A673 (cell line): ENCODE results near the gene USP31. TPM values are rescaled to one million over a fixed set of nuclear protein-coding genes. Genes with fewer than 3 reads are reported as not detected.

Experiments
- BruUV-seq: library from RNA; stranded (reverse); fragments of 400-500 nt; replicated peaks from 2 replicates; lab custom pipeline; 2021; lab: Mats Ljungman, UMichigan
- CTCF ChIA-PET: fragments of 300-600 bp; sonication (Branson Sonifier 250); formaldehyde crosslinking; loops from one replicate; lab custom pipeline; 2022; ENCODE audit warnings: antibody characterized with exemption; lab: Charles Lee
- POLR2A ChIA-PET: fragments of 300-600 bp; sonication (Branson Sonifier 250); formaldehyde crosslinking; loops from one replicate; lab custom pipeline; 2022; ENCODE audit warnings: antibody characterized with exemption; ENCODE audit not compliant: low non-redundant PET; lab: Charles Lee
- DNase-seq: peaks from one replicate; pipeline ENCODE4 v3.0.0-alpha.2; 2015; ENCODE audit warnings: low spot score
- H3K27ac ChIP-seq: fragments of 200-600 bp; sonication (generic); 2 replicates; pipeline ENCODE4 v1.5.1; 2016; ENCODE audit warnings: mixed run types, low read depth, mild to moderate bottlenecking, mixed read lengths, antibody characterized with exemption, low read length; ENCODE audit not compliant: poor library complexity, severe bottlenecking
- H3K27me3 ChIP-seq: fragments of 200-600 bp; sonication (generic); replicated peaks from 2 replicates; pipeline ENCODE4 v1.6.1; 2017; ENCODE audit warnings: mixed run types, low read depth, mild to moderate bottlenecking, mixed read lengths, antibody characterized with exemption, low read length; ENCODE audit not compliant: insufficient read depth, poor library complexity
- H3K36me3 ChIP-seq: fragments of 200-600 bp; sonication (generic); 2 replicates; pipeline ENCODE4 v1.6.1; 2016; ENCODE audit warnings: mixed run types, mild to moderate bottlenecking, mixed read lengths, antibody characterized with exemption, low read length; ENCODE audit not compliant: insufficient read depth, poor library complexity, severe bottlenecking
- H3K4me1 ChIP-seq: fragments of 200-600 bp; sonication (generic); 2 replicates; pipeline ENCODE4 v1.6.1; 2017; ENCODE audit warnings: mixed run types, mild to moderate bottlenecking, mixed read lengths, antibody characterized with exemption, low read length; ENCODE audit not compliant: insufficient read depth, poor library complexity, severe bottlenecking
- H3K4me3 ChIP-seq: fragments of 200-600 bp; sonication (generic); 2 replicates; pipeline ENCODE4 v1.5.1; 2016; ENCODE audit warnings: low read depth, mixed run types, mild to moderate bottlenecking, mixed read lengths, low read length; ENCODE audit not compliant: poor library complexity, severe bottlenecking
- H3K9me3 ChIP-seq: fragments of 200-600 bp; sonication (generic); 2 replicates; pipeline ENCODE4 v1.6.1; 2016; ENCODE audit warnings: mixed run types, low read depth, mild to moderate bottlenecking, mixed read lengths, antibody characterized with exemption, low read length; ENCODE audit not compliant: poor library complexity, severe bottlenecking
- CTCF ChIP-seq: fragments of 300-800, 200-600 bp; sonication (generic); conservative IDR thresholded peaks from 2 replicates; pipeline ENCODE4 v1.5.1; 2017; ENCODE audit warnings: low read depth, mild to moderate bottlenecking, antibody characterized with exemption, low read length, moderate library complexity, mixed read lengths
- EZH2 ChIP-seq: fragments of 200-600 bp; sonication (generic); IDR thresholded peaks from 2 replicates; pipeline ENCODE4 v1.6.1; 2017; ENCODE audit warnings: borderline replicate concordance, low read depth, mild to moderate bottlenecking, mixed read lengths, antibody characterized with exemption, low read length; ENCODE audit not compliant: poor library complexity, severe bottlenecking
- intact Hi-C: fragments of 100-400 bp; cut with micrococcal nuclease; formaldehyde crosslinking; loops from one replicate; pipeline ENCODE4 v1.10.0; 2022; ENCODE audit not compliant: unreplicated experiment
- total RNA-seq: library from RNA; stranded (reverse); gene quantifications from 2 replicates; pipeline ENCODE4 v1.2.3, GENCODE V29; 2021

Gene USP31
- total RNA-seq, 1 experiment from 2014 or later = 34.4 TPM

GRCh38 chr16:23141033-23141432 lies 8.2 kb downstream of the USP31 start:
- Histone ChIP-seq H3K27me3 (no peaks in the 10 kb centered on the region), H3K4me3 (no peak overlapping the region), H3K9me3 (peaks cover 10% of the 10 kb centered on the region), H3K36me3 (no peaks in the 10 kb centered on the region), H3K4me1 (peaks cover 37% of the 10 kb centered on the region), H3K27ac (no peak overlapping the region)
- ChIA-PET CTCF (no interaction called here), POLR2A (no interaction called here)
- intact Hi-C loops = no loop called here
- no TSS peak for BruUV-seq
- DNase-seq = no peak
- no peak for TF ChIP-seq CTCF
- no peak for TF ChIP-seq EZH2

GRCh38 chr16:23140107-23140506 lies 9.1 kb downstream of the USP31 start:
- no TSS peak for BruUV-seq
- Histone ChIP-seq H3K27me3 (no peaks in the 10 kb centered on the region), H3K27ac (no peak overlapping the region), H3K4me1 (peaks cover 28% of the 10 kb centered on the region), H3K36me3 (no peaks in the 10 kb centered on the region), H3K9me3 (peaks cover 10% of the 10 kb centered on the region), H3K4me3 (no peak overlapping the region)
- ChIA-PET CTCF (no interaction called here), POLR2A (no interaction called here)
- no peak for DNase-seq
- intact Hi-C loops = no loop called here
- TF ChIP-seq EZH2 = no peak
- TF ChIP-seq CTCF = no peak

DNA sequence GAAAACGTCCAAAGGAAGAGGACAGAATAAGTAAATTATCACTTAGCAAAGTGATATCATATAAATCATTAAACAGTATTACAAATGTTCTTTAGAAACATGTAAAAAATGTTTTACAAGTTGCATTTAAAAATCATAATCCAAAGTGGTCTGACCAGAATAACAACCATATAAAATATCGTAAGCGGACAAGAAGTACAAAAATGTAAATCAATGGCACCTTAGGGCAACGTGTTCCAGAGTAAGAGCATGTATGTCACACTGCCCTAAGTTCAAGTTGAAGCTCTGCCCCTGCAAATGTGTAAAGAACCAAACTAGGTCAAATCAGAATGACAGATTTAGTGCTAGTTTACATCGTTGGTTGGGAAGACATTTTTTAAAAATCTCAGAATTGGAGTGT lies 11.4 kb downstream of the USP31 start:
- TF ChIP-seq CTCF (no peak), EZH2 (no peak)
- Histone ChIP-seq H3K36me3 (no peaks in the 10 kb centered on the region), H3K9me3 (peaks cover 10% of the 10 kb centered on the region), H3K27me3 (no peaks in the 10 kb centered on the region), H3K27ac (no peak overlapping the region), H3K4me1 (peaks cover 25% of the 10 kb centered on the region), H3K4me3 (no peak overlapping the region)
- POLR2A ChIA-PET = no interaction called here
- no TSS peak for BruUV-seq
- CTCF ChIA-PET = no interaction called here
- DNase-seq = no peak
- intact Hi-C loops = no loop called here
